Measurements from ENCODE around the gene RAPGEF4. TPM values are rescaled to one million over a fixed set of nuclear protein-coding genes. Genes with fewer than 3 reads are reported as not detected.
A peak's percentile ranks its signal among the peaks of the same experiment; 100 is the strongest.

Gene RAPGEF4
- total and polyA plus RNA-seq, 2 of the 13 experiments (the other 11 are each of a cell fraction or from before 2014, with no cell fraction given): 0.78 to 0.91 TPM

DNA sequence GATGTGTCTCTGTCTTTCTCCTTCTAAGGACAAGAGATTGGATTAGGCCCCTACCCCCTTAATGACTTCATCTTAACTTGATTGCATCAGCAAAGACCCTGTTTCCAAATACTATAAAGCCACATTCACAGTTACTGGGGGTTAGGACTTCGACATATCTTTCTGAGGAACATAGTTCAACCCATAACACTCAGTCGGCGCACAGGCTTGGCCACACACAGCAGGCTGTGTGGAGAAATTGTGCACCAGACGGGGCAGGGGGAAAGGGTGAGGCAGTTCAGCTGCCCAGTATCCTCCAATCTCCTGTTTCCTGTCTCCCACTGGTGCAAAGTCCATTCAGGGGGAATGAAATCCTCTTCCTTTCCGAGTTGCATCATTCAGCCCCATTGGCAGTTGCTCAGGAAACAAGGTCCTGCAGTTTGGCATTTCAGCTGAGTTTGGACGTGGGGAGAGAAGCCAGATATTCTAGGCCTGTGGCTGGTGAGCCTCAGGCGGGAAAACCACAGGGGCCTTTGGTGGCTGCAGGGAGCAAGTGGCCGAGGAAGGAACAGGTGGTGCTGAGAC lies 9.4 kb upstream of the RAPGEF4 start (continued):
- TF ChIP-seq, protein P1, sequence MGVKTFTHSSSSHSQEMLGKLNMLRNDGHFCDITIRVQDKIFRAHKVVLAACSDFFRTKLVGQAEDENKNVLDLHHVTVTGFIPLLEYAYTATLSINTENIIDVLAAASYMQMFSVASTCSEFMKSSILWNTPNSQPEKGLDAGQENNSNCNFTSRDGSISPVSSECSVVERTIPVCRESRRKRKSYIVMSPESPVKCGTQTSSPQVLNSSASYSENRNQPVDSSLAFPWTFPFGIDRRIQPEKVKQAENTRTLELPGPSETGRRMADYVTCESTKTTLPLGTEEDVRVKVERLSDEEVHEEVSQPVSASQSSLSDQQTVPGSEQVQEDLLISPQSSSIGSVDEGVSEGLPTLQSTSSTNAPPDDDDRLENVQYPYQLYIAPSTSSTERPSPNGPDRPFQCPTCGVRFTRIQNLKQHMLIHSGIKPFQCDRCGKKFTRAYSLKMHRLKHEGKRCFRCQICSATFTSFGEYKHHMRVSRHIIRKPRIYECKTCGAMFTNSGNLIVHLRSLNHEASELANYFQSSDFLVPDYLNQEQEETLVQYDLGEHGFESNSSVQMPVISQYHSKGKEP (CRISPR knock-in tag; IDR thresholded peaks at IDR 0.05): no peak
- TF ChIP-seq FOXO1 (CRISPR knock-in tag; IDR thresholded peaks at IDR 0.05): peak; percentile 80
- no peak for TF ChIP-seq JDP2 (CRISPR knock-in tag; IDR thresholded peaks at IDR 0.05; ENCODE audit: borderline replicate concordance)
- peak; percentile 91; the same call in 1 of the 2 replicates for TF ChIP-seq HMG20A (CRISPR knock-in tag; IDR thresholded peaks at IDR 0.05; ENCODE audit: borderline replicate concordance)
- TF ChIP-seq ZNF124 (CRISPR knock-in tag; IDR thresholded peaks at IDR 0.05): peak; percentile 96
- peak; percentile 66 for TF ChIP-seq ZNF629 (CRISPR knock-in tag; conservative IDR thresholded peaks at IDR 0.05)
- TF ChIP-seq, protein P2, sequence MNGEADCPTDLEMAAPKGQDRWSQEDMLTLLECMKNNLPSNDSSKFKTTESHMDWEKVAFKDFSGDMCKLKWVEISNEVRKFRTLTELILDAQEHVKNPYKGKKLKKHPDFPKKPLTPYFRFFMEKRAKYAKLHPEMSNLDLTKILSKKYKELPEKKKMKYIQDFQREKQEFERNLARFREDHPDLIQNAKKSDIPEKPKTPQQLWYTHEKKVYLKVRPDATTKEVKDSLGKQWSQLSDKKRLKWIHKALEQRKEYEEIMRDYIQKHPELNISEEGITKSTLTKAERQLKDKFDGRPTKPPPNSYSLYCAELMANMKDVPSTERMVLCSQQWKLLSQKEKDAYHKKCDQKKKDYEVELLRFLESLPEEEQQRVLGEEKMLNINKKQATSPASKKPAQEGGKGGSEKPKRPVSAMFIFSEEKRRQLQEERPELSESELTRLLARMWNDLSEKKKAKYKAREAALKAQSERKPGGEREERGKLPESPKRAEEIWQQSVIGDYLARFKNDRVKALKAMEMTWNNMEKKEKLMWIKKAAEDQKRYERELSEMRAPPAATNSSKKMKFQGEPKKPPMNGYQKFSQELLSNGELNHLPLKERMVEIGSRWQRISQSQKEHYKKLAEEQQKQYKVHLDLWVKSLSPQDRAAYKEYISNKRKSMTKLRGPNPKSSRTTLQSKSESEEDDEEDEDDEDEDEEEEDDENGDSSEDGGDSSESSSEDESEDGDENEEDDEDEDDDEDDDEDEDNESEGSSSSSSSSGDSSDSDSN (CRISPR knock-in tag; IDR thresholded peaks at IDR 0.05): peak; percentile 55
- peak; percentile 44; the same call in 1 of the 2 replicates for TF ChIP-seq RXRA (CRISPR knock-in tag; IDR thresholded peaks at IDR 0.05)
- TF ChIP-seq, protein P3, sequence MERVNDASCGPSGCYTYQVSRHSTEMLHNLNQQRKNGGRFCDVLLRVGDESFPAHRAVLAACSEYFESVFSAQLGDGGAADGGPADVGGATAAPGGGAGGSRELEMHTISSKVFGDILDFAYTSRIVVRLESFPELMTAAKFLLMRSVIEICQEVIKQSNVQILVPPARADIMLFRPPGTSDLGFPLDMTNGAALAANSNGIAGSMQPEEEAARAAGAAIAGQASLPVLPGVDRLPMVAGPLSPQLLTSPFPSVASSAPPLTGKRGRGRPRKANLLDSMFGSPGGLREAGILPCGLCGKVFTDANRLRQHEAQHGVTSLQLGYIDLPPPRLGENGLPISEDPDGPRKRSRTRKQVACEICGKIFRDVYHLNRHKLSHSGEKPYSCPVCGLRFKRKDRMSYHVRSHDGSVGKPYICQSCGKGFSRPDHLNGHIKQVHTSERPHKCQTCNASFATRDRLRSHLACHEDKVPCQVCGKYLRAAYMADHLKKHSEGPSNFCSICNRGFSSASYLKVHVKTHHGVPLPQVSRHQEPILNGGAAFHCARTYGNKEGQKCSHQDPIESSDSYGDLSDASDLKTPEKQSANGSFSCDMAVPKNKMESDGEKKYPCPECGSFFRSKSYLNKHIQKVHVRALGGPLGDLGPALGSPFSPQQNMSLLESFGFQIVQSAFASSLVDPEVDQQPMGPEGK (CRISPR knock-in tag; IDR thresholded peaks at IDR 0.05): peak; percentile 73
- TF ChIP-seq NFYC (CRISPR knock-in tag; IDR thresholded peaks at IDR 0.05): peak; percentile 67
- 0 out of 2 replicates have a peak, but pooled peaks have one; percentile 18 for TF ChIP-seq LCORL (IDR thresholded peaks at IDR 0.05)
- TF ChIP-seq LCORL (CRISPR knock-in tag; IDR thresholded peaks at IDR 0.05): peak; percentile 98
- 0 out of 2 replicates have a peak, but pooled peaks have one; percentile 53 for TF ChIP-seq KLF13 (CRISPR knock-in tag; IDR thresholded peaks at IDR 0.05)
- peak; percentile 84 for TF ChIP-seq ZFY (CRISPR knock-in tag; IDR thresholded peaks at IDR 0.05)
- TF ChIP-seq AKAP8 (CRISPR knock-in tag; IDR thresholded peaks at IDR 0.05): no peak
- TF ChIP-seq HNF4A (CRISPR knock-in tag; IDR thresholded peaks at IDR 0.05): peak; percentile 99
- TF ChIP-seq, protein P4, sequence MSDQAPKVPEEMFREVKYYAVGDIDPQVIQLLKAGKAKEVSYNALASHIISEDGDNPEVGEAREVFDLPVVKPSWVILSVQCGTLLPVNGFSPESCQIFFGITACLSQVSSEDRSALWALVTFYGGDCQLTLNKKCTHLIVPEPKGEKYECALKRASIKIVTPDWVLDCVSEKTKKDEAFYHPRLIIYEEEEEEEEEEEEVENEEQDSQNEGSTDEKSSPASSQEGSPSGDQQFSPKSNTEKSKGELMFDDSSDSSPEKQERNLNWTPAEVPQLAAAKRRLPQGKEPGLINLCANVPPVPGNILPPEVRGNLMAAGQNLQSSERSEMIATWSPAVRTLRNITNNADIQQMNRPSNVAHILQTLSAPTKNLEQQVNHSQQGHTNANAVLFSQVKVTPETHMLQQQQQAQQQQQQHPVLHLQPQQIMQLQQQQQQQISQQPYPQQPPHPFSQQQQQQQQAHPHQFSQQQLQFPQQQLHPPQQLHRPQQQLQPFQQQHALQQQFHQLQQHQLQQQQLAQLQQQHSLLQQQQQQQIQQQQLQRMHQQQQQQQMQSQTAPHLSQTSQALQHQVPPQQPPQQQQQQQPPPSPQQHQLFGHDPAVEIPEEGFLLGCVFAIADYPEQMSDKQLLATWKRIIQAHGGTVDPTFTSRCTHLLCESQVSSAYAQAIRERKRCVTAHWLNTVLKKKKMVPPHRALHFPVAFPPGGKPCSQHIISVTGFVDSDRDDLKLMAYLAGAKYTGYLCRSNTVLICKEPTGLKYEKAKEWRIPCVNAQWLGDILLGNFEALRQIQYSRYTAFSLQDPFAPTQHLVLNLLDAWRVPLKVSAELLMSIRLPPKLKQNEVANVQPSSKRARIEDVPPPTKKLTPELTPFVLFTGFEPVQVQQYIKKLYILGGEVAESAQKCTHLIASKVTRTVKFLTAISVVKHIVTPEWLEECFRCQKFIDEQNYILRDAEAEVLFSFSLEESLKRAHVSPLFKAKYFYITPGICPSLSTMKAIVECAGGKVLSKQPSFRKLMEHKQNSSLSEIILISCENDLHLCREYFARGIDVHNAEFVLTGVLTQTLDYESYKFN (CRISPR knock-in tag; conservative IDR thresholded peaks at IDR 0.05): peak; percentile 86
- TF ChIP-seq, protein P5, sequence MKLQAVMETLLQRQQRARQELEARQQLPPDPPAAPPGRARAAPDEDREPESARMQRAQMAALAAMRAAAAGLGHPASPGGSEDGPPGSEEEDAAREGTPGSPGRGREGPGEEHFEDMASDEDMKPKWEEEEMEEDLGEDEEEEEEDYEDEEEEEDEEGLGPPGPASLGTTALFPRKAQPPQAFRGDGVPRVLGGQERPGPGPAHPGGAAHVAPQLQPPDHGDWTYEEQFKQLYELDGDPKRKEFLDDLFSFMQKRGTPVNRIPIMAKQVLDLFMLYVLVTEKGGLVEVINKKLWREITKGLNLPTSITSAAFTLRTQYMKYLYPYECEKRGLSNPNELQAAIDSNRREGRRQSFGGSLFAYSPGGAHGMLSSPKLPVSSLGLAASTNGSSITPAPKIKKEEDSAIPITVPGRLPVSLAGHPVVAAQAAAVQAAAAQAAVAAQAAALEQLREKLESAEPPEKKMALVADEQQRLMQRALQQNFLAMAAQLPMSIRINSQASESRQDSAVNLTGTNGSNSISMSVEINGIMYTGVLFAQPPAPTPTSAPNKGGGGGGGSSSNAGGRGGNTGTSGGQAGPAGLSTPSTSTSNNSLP (IDR thresholded peaks at IDR 0.05; ENCODE audit: low read depth, low read length): peak; percentile 44; the same call in 1 of the 2 replicates
- peak; percentile 92 for TF ChIP-seq GATAD2A (CRISPR knock-in tag; IDR thresholded peaks at IDR 0.05)
- no peak for TF ChIP-seq BHLHE40 (IDR thresholded peaks at IDR 0.05; ENCODE audit: low read length)

All from HepG2 (cell line).